A549 (cell line): Measurements from ENCODE around the gene HOXB4. TPM values are rescaled to one million over a fixed set of nuclear protein-coding genes. Genes with fewer than 3 reads are reported as not detected.

ENCODE experiments used
- ATAC-seq, 2 experiments: fragments of 200-7000 bp in 1 of 2; fragments of >200 bp in 1 of 2; cut with Nextera tagmentation in 1 of 2; cut with Tn5 transposase in 1 of 2; 3 replicates each; pipeline versions ENCODE4 v1.8.0 to v1.9.1; 2018 to 2020; ENCODE audit warnings: mild to moderate bottlenecking in 1 of 2, moderate library complexity in 1 of 2
- CTCF ChIA-PET: fragments of 300-600 bp; sonication (Branson Sonifier 250); formaldehyde crosslinking; extraction: SDS; loops from one replicate; lab custom pipeline; 2021; ENCODE audit warnings: antibody characterized with exemption, inconsistent platforms; lab: Yijun Ruan, JAX
- POLR2A ChIA-PET: fragments of 350-600 bp; formaldehyde crosslinking; extraction: SDS; loops from one replicate; lab custom pipeline; 2021; ENCODE audit warnings: antibody characterized with exemption, inconsistent platforms; lab: Yijun Ruan, JAX
- DNase-seq, 2 experiments: peaks; one replicate each; pipeline versions ENCODE4 v3.0.0 to v3.0.0-alpha.2; 2011 to 2016; ENCODE audit warnings: low read depth in 1 of 2, low spot score in 1 of 2
- FAIRE-seq: peaks from 2 replicates; lab custom pipeline; 2011; peaks lifted over from hg19 to GRCh38; lab: Jason Lieb, UNC
- H3K27ac ChIP-seq, 2 experiments: fragments of >200 bp; sonication (Bioruptor Twin); formaldehyde crosslinking; 3 replicates each; pipeline ENCODE4 v1.5.1; 2016 to 2017
- H3K4me1 ChIP-seq: fragments of >200 bp; sonication (Bioruptor Twin); formaldehyde crosslinking; 3 replicates; pipeline ENCODE4 v1.6.1; 2016
- H3K4me2 ChIP-seq: fragments of >200 bp; sonication (Bioruptor Twin); formaldehyde crosslinking; 3 replicates; pipeline ENCODE4 v1.6.1; 2016
- H3K4me3 ChIP-seq: fragments of >200 bp; sonication (Bioruptor Twin); formaldehyde crosslinking; 3 replicates; pipeline ENCODE4 v1.5.1; 2016
- H3K9me3 ChIP-seq: fragments of >200 bp; sonication (Bioruptor Twin); formaldehyde crosslinking; 3 replicates; pipeline ENCODE4 v1.6.1; 2016
- CBX8 ChIP-seq: fragments of 200-600 bp; sonication (generic); IDR thresholded peaks from 2 replicates; pipeline ENCODE4 v1.6.1; 2016
- GATA3 ChIP-seq: IDR thresholded peaks from 2 replicates; pipeline ENCODE4 v1.6.1; 2012; ENCODE audit warnings: borderline replicate concordance
- HEYL ChIP-seq: fragments of 250-450 bp; sonication (Bioruptor Pico); IDR thresholded peaks from 2 replicates; pipeline ENCODE4 v1.8.0; 2021; ENCODE audit warnings: mild to moderate bottlenecking, moderate library complexity
- HOXB13 ChIP-seq: fragments of 250-450 bp; sonication (Bioruptor Pico); IDR thresholded peaks from 2 replicates; pipeline ENCODE4 v1.5.0; 2020; ENCODE audit warnings: low read depth, mild to moderate bottlenecking, moderate library complexity
- JUN ChIP-seq, 2 experiments: fragments of >200 bp; sonication (Bioruptor Twin); formaldehyde crosslinking; IDR thresholded peaks; 2 replicates in 1 of 2; 3 replicates in 1 of 2; pipeline ENCODE4 v1.6.1; 2016 to 2017
- PHF8 ChIP-seq: fragments of 200-600 bp; sonication (generic); IDR thresholded peaks from 2 replicates; pipeline ENCODE4 v1.6.1; 2016; ENCODE audit warnings: low read depth, mild to moderate bottlenecking, antibody characterized with exemption, moderate library complexity, borderline replicate concordance
- POLR2A ChIP-seq: IDR thresholded peaks from 2 replicates; pipeline ENCODE4 v1.6.1; 2012; ENCODE audit warnings: mild to moderate bottlenecking, low read length
- POLR2AphosphoS2 ChIP-seq: conservative IDR thresholded peaks from 2 replicates; pipeline ENCODE4 v1.6.1; 2012; ENCODE audit warnings: low read length, improper control_type of control experiment, inconsistent platforms
- RAD21 ChIP-seq, 2 experiments: fragments of >200 bp in 1 of 2; sonication (Bioruptor Twin) in 1 of 2; formaldehyde crosslinking in 1 of 2; IDR thresholded peaks in 1 of 2; conservative IDR thresholded peaks in 1 of 2; 2 replicates in 1 of 2; 3 replicates in 1 of 2; pipeline ENCODE4 v1.6.1; 2012 to 2018; ENCODE audit warnings: inconsistent platforms in 1 of 2
- ZNF302 ChIP-seq: fragments of 250-450 bp; sonication (Bioruptor Pico); IDR thresholded peaks from 2 replicates; pipeline ENCODE4 v1.9.0; 2021; ENCODE audit warnings: inconsistent platforms, mild to moderate bottlenecking, moderate library complexity
- WGBS: methylation state at CpG from one replicate; pipeline ENCODE4 v1.1.6; 2017; ENCODE audit errors: missing lambda C conversion rate; 5-methylcytosine and 5-hydroxymethylcytosine counted together
- polyA plus RNA-seq, 4 experiments: library from polyadenylated mRNA; depleted of rRNA in 3 of 4; stranded (reverse); fragments of >200 nt; fragmentation: RNase III in 1 of 4; extraction: RNeasy Plus Mini Kit Qiagen cat#74134 plus additional on column Dnase treatment in 1 of 4; gene quantifications; 2 replicates in 3 of 4; 3 replicates in 1 of 4; pipeline ENCODE4 v1.2.3, GENCODE V29; 2011 to 2017
- TF ChIP-seq, protein P1 (sequence below): IDR thresholded peaks from 2 replicates; pipeline ENCODE4 v1.6.1; 2012
- TF ChIP-seq, protein P2 (sequence below): fragments of >200 bp; sonication (Bioruptor Twin); formaldehyde crosslinking; IDR thresholded peaks from 3 replicates; pipeline ENCODE4 v1.6.1; 2016
- TF ChIP-seq, protein P3 (sequence below): IDR thresholded peaks from 2 replicates; pipeline ENCODE4 v1.6.1; 2012
- TF ChIP-seq, protein P4 (sequence below): IDR thresholded peaks from 2 replicates; pipeline ENCODE4 v1.6.1; 2012; ENCODE audit warnings: low read depth, borderline replicate concordance

Gene HOXB4
- polyA plus RNA-seq, 2 of the 4 experiments (the other 2 are of a cell fraction): 0.30 to 0.74 TPM

DNA sequence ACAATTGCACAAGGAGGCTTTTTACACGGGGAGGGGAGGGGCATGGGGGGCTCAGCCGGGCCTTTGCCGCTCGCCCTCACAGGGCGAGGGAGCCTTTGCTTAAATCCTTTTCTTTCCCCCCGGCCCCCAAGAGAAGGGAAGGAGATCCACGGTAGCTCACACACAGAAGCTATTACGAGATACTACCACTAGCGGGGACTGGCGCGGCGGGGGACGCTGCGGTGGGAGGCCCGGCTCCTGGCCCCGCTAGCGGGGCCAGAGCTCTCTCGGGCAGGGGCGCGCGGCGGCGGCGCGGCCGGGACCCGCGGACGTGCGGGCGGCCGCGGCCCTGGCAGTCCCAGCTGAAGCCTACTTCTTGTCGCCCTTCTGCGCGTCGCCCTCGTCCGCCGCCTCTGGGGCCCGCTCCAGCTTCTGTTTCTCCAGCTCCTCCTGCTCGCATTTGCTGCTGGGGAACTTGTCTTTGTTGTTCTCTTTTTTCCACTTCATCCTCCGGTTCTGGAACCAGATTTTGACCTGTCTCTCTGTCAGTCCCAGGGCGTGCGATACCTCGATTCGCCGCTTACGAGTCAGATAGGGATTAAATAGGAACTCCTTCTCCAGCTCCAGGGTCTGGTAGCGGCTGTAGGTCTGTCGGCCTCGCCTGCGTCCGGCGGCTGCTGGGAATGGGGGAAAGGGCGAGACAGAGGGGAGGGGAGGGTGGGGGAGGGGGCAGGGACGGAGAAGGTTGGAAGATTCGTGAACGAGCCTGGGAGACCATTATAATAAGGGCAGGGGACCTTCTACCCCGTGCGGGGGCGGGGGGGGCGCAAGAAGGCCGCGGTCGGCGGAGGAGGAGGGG lies 34.9 kb upstream of the HOXB4 start:
- ATAC-seq (peak; percentile 53 to 68), DNase-seq (peak; percentile 79 to 84), FAIRE-seq (no peak)
- 1% methylated on average over 47 of the region's 67 CpGs for WGBS
- ChIA-PET CTCF (interaction anchor here (0.7 to 3.0 kb wide), 26 partner anchors 8 to 587 kb away, joined by 3 to 17 read pairs (median 4); partner anchors contain the start of gene HOXB9), POLR2A (interaction anchor here (0.6 to 2.9 kb wide), 8 partner anchors 13 to 565 kb away, joined by 3 to 30 read pairs (median 4); partner anchors contain the start of genes HOXB9 and NFE2L1)
- peak overlapping the region; percentile 93 to 99 for H3K27ac ChIP-seq
- H3K9me3 ChIP-seq: no peaks in the 10 kb centered on the region
- H3K4me2 ChIP-seq: peak overlapping the region; percentile 98
- TF ChIP-seq RAD21 (conservative IDR thresholded peaks at IDR 0.05 in 1 of 2, IDR thresholded peaks at IDR 0.05 in 1 of 2) (no peak), PHF8 (0 out of 2 replicates have a peak, but pooled peaks have one; percentile 23), ZNF302 (CRISPR knock-in tag) (no peak), POLR2AphosphoS2 (no peak), CBX8 (no peak), POLR2A (peak; percentile 31; the same call in 1 of the 2 replicates), JUN (IDR thresholded peaks at IDR 0.05) (peak in 1 of 2 experiments; percentile 29; a peak in 1 of 5 replicates)
- TF ChIP-seq, protein P1, sequence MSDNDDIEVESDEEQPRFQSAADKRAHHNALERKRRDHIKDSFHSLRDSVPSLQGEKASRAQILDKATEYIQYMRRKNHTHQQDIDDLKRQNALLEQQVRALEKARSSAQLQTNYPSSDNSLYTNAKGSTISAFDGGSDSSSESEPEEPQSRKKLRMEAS: peak; percentile 50; the same call in 1 of the 2 replicates
- TF ChIP-seq, protein P2, sequence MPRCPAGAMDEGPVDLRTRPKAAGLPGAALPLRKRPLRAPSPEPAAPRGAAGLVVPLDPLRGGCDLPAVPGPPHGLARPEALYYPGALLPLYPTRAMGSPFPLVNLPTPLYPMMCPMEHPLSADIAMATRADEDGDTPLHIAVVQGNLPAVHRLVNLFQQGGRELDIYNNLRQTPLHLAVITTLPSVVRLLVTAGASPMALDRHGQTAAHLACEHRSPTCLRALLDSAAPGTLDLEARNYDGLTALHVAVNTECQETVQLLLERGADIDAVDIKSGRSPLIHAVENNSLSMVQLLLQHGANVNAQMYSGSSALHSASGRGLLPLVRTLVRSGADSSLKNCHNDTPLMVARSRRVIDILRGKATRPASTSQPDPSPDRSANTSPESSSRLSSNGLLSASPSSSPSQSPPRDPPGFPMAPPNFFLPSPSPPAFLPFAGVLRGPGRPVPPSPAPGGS: 0 out of 3 replicates have a peak, but pooled peaks have one; percentile 52
- TF ChIP-seq, all 56 proteins: peak for 5
- Histone ChIP-seq H3K4me1 (peaks cover 13% of the 10 kb centered on the region), H3K4me3 (peak overlapping the region; percentile 74)

DNA sequence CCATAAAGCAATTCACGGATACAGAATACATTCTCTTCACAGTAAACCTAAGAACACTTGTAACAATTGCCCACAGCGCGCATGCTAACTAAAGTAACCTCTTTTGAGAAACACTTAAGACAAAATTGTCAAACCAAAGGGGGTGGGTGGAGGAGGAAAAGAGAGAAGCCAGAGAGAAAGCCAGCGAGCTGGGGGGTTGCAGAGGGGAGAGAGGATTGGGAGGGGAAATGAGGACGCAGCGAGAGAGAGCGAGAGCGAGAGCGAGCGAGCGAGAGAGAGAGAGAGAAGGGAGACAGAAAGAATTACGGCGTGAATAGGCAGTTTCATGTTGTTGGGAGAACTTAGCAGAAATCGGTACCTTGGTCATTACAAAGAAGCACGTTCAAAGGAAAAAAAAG lies 34.3 kb upstream of the HOXB4 start:
- TF ChIP-seq GATA3: no peak
- no peak for TF ChIP-seq HEYL (CRISPR knock-in tag)
- H3K4me1 ChIP-seq: peaks cover 13% of the 10 kb centered on the region
- ATAC-seq: 0 out of 6 replicates have a peak, but pooled peaks of 1 of the 2 experiments have one; percentile 1
- H3K9me3 ChIP-seq: no peaks in the 10 kb centered on the region
- peak overlapping the region; percentile 93 to 99 for H3K27ac ChIP-seq
- WGBS: 1% methylated on average over 15 of the region's 15 CpGs
- peak in 1 of 2 experiments; percentile 59 for DNase-seq
- ChIA-PET POLR2A (interaction anchor here (0.6 to 2.9 kb wide), 6 partner anchors 13 to 564 kb away, joined by 3 to 30 read pairs (median 4); partner anchors contain the start of genes HOXB9 and NFE2L1), CTCF (interaction anchor here (0.8 to 3.0 kb wide), 25 partner anchors 9 to 586 kb away, joined by 3 to 17 read pairs (median 4); partner anchors contain the start of gene HOXB9)
- peak overlapping the region; percentile 98 for H3K4me2 ChIP-seq
- peak overlapping the region; percentile 74 for H3K4me3 ChIP-seq
- no peak for FAIRE-seq

DNA sequence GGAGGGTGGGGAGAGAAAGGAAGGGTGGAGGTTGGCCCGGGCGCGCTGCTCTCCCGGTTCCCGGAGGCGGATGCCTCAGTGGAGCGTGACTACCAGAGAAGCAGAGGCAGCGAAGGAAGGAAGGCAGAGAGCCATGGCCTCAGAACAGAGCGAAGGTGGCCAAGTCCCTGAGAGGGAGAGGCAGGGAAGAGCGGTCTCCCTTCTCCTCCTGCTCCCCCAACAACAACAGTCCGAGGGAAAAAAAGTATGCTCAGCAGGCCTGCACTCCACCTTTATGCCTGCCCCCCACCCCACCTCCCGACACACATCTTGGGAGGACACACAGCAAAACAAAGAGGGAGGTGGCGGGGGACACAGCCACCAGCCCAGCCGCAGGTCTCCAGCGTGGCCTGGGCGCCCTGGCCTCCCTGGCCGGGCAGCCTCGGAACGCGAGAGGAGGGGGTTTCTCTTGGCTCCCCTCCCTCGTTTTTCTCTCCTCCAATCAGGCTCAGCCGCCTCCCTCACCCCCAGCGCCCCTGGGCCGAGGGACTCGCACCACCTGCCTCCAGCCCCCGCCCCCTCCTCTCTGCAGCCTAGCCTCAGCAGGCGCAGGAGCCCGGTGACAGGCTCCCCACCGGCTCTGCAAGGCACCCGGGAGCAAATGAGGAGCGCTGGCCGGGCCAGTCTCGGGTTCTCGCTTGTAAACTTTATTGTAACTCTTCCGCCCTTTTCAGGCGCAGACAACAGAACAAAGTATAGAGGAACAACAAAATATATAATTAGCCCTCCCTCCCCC lies 33.7 kb upstream of the HOXB4 start:
- 2% methylated on average over 30 of the region's 36 CpGs for WGBS
- H3K4me2 ChIP-seq: peak overlapping the region; percentile 98
- CTCF ChIA-PET: interaction anchor here (1.2 to 3.0 kb wide), 5 partner anchors 11 to 586 kb away, joined by 4 to 17 read pairs (median 6); partner anchors contain the start of gene HOXB9
- no peaks in the 10 kb centered on the region for H3K9me3 ChIP-seq
- peak; percentile 70 to 71 for DNase-seq
- peak overlapping the region; percentile 74 for H3K4me3 ChIP-seq
- POLR2A ChIA-PET: no interaction called here
- peak; percentile 32 to 53; a peak in 5 of 6 replicates for ATAC-seq
- no peak for FAIRE-seq
- H3K4me1 ChIP-seq: peaks cover 13% of the 10 kb centered on the region
- TF ChIP-seq GATA3: peak; percentile 49
- no peak for TF ChIP-seq HOXB13 (CRISPR knock-in tag)
- TF ChIP-seq, protein P3, sequence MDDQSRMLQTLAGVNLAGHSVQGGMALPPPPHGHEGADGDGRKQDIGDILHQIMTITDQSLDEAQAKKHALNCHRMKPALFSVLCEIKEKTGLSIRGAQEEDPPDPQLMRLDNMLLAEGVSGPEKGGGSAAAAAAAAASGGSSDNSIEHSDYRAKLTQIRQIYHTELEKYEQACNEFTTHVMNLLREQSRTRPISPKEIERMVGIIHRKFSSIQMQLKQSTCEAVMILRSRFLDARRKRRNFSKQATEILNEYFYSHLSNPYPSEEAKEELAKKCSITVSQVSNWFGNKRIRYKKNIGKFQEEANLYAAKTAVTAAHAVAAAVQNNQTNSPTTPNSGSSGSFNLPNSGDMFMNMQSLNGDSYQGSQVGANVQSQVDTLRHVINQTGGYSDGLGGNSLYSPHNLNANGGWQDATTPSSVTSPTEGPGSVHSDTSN: peak; percentile 59; the same call in 1 of the 2 replicates
- TF ChIP-seq, protein P1: peak; percentile 71
- TF ChIP-seq POLR2A: peak; percentile 72
- TF ChIP-seq, protein P4, sequence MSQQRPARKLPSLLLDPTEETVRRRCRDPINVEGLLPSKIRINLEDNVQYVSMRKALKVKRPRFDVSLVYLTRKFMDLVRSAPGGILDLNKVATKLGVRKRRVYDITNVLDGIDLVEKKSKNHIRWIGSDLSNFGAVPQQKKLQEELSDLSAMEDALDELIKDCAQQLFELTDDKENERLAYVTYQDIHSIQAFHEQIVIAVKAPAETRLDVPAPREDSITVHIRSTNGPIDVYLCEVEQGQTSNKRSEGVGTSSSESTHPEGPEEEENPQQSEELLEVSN: peak; percentile 25; the same call in 1 of the 2 replicates
- peak overlapping the region; percentile 93 to 99 for H3K27ac ChIP-seq
